ENCODE results near the gene OLFML2A. TPM values are rescaled to one million over a fixed set of nuclear protein-coding genes. Genes with fewer than 3 reads are reported as not detected.

The OLFML2A gene
- total and polyA plus RNA-seq, 2 of the 4 experiments (the other 2 are of a cell fraction) = 2.0 to 5.9 TPM

GRCh38 chr9:124756011-124756410 lies 20.9 kb upstream of the OLFML2A start:
- dilution Hi-C loops (cut with HindIII; ENCODE audit: low sequenced_read_pairs, unreplicated experiment) = no loop called here

More at GRCh38 chr9:124756011-124756410, 20.9 kb upstream of the OLFML2A start:
- no peak overlapping the region for H2AK9ac ChIP-seq (replicated peaks; ENCODE audit: low read depth, low read length, poor library complexity)
- no peaks in the 10 kb centered on the region for H3K36me3 ChIP-seq (ENCODE audit: control insufficient read depth, insufficient read depth, low read length)
- H4K91ac ChIP-seq (ENCODE audit: insufficient read depth, low read depth, low read length) = no peak overlapping the region
- no peak overlapping the region for H3K9ac ChIP-seq (ENCODE audit: low read depth, low read length)
- no peak overlapping the region for H3K4me2 ChIP-seq (ENCODE audit: low read depth, low read length)
- H3K79me1 ChIP-seq (ENCODE audit: low read depth in 1 of 2, low read length in 2 of 2) = no peaks in the 10 kb centered on the region
- intact Hi-C loops (cut with micrococcal nuclease) (no loop called here), in situ Hi-C loops (cut with MboI; ENCODE audit: low sequenced_read_pairs) (loop anchor here (10.0 kb wide), 1 partner anchor 341 kb away; the partner anchor contains the start of gene PSMB7)
- no peak overlapping the region for H2BK120ac ChIP-seq (ENCODE audit: low read depth, low read length)
- no peaks in the 10 kb centered on the region for H4K20me1 ChIP-seq (ENCODE audit: insufficient read depth, low read length)
- ChIA-PET CTCF (interaction anchor here (1.3 kb wide), 1 partner anchor 139 kb away, joined by 3 read pairs; no protein-coding TSS in a partner anchor), POLR2A (ENCODE audit: unreplicated experiment) (no interaction called here)
- H4K8ac ChIP-seq (ENCODE audit: low read depth in 2 of 2, low read length in 2 of 2) = no peak overlapping the region
- H3K4me1 ChIP-seq (ENCODE audit: control insufficient read depth, insufficient read depth, low read length) = peaks cover 5% of the 10 kb centered on the region; the same call in 1 of the 2 replicates
- H3K9me1 ChIP-seq (ENCODE audit: insufficient read depth, low read length) = no peaks in the 10 kb centered on the region
- no peak overlapping the region for H3K18ac ChIP-seq (ENCODE audit: low read depth, low read length)
- no peak overlapping the region for H3K56ac ChIP-seq (ENCODE audit: extremely low read depth, insufficient read depth, low read length)
- H2BK15ac ChIP-seq (ENCODE audit: low read depth, low read length) = no peak overlapping the region
- H2BK20ac ChIP-seq (ENCODE audit: low read depth, low read length) = no peak overlapping the region
- no peak overlapping the region for H2BK5ac ChIP-seq (ENCODE audit: low read depth, low read length, poor library complexity, severe bottlenecking)
- no peak for TF ChIP-seq BHLHE40 (IDR thresholded peaks at IDR 0.05; ENCODE audit: low read depth, low read length)
- no peak for TF ChIP-seq CTCF (conservative IDR thresholded peaks at IDR 0.05; ENCODE audit: low read depth, low read length)
- no peak for TF ChIP-seq CEBPB (IDR thresholded peaks at IDR 0.05; ENCODE audit: low read depth, low read length)
- TF ChIP-seq RAD21 (IDR thresholded peaks at IDR 0.05; ENCODE audit: low read length) = no peak
- TF ChIP-seq, protein P1, sequence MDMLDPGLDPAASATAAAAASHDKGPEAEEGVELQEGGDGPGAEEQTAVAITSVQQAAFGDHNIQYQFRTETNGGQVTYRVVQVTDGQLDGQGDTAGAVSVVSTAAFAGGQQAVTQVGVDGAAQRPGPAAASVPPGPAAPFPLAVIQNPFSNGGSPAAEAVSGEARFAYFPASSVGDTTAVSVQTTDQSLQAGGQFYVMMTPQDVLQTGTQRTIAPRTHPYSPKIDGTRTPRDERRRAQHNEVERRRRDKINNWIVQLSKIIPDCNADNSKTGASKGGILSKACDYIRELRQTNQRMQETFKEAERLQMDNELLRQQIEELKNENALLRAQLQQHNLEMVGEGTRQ (IDR thresholded peaks at IDR 0.05; ENCODE audit: low read depth, low read length) = no peak
- TF ChIP-seq MXI1 (IDR thresholded peaks at IDR 0.05; ENCODE audit: borderline replicate concordance, low read depth, low read length) = no peak
- no peak for TF ChIP-seq SMC3 (IDR thresholded peaks at IDR 0.05; ENCODE audit: low read depth, low read length)
- no peak for TF ChIP-seq CHD1 (IDR thresholded peaks at IDR 0.05; ENCODE audit: low read depth, low read length)
- no peak for TF ChIP-seq POLR2A (IDR thresholded peaks at IDR 0.05; ENCODE audit: low read depth, low read length)
- no peak for TF ChIP-seq RFX5 (IDR thresholded peaks at IDR 0.05; ENCODE audit: low read depth, low read length)
- no peak for TF ChIP-seq MAZ (IDR thresholded peaks at IDR 0.05; ENCODE audit: borderline replicate concordance, low read depth, low read length)
- no peak overlapping the region for H3K4me3 ChIP-seq (ENCODE audit: insufficient read depth, low read depth, low read length)
- H3K27ac ChIP-seq (ENCODE audit: insufficient read depth, low read length) = no peak overlapping the region
- no peak overlapping the region for H2AK5ac ChIP-seq (ENCODE audit: low read depth, low read length)
- H3K4ac ChIP-seq (ENCODE audit: low read depth, low read length) = no peak overlapping the region
- H3K9me3 ChIP-seq (ENCODE audit: control insufficient read depth, insufficient read depth, low read length) = no peaks in the 10 kb centered on the region
- no peak overlapping the region for H3K14ac ChIP-seq (replicated peaks; ENCODE audit: low read depth, low read length)
- DNase-seq = no peak
- no peak for ATAC-seq (ENCODE audit: low read depth)
- H4K5ac ChIP-seq (ENCODE audit: low read depth, low read length) = no peak overlapping the region
- no CpG with 5 or more reads among the region's 2 CpGs for WGBS, 2 experiments (ENCODE audit: extremely low coverage in 2 of 2, insufficient read length in 1 of 2)
- H3K23ac ChIP-seq (ENCODE audit: low read depth, low read length) = no peak overlapping the region
- H3K27me3 ChIP-seq (ENCODE audit: control insufficient read depth, insufficient read depth, low read length) = peaks cover 36% of the 10 kb centered on the region
- no TSS peak for BruUV-seq (replicated peaks)
- H2AFZ ChIP-seq (replicated peaks; ENCODE audit: low read length, poor library complexity) = no peak overlapping the region
